Subcutaneous adipose tissue (tissue), 4 donors: Measurements from ENCODE around the gene RCL1. TPM values are rescaled to one million over a fixed set of nuclear protein-coding genes. Genes with fewer than 3 reads are reported as not detected.

Source experiments
- total RNA-seq, 4 donors: library from RNA; depleted of rRNA; stranded (reverse); fragments of >200 nt; gene quantifications; one replicate each; pipeline ENCODE4 v1.1.0, GENCODE V29; 2016
- TF ChIP-seq, protein P1 (sequence below): fragments of 450-650 bp; IDR thresholded peaks from one replicate; pipeline ENCODE4 v1.5.1; 2016; ENCODE audit warnings: low read depth, mild to moderate bottlenecking, control low read depth, antibody characterized with exemption, moderate library complexity

RCL1 gene
- total RNA-seq, 4 donors from 2014 or later = 64.4 to 166 (median 102) TPM

DNA sequence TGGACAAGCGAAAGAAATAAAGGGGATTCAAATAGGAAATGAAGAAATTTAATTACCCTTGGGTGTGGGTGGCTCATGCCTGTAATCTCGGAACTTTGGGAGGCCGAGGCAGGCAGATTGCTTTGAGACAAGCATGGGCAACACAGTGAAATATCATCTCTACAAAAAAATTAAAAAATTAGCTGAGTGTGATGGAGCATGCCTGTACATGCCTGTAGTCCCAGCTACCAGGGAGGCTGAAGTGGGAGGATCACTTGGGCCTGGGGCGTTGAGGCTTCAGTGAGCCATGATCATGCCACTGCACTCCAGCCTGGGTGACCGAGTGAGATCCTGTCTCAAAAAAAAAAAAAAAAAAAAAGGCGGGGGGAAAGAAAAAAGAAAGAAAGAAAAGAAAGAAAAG, 4.0 kb upstream of the RCL1 start:
- TF ChIP-seq, protein P1, sequence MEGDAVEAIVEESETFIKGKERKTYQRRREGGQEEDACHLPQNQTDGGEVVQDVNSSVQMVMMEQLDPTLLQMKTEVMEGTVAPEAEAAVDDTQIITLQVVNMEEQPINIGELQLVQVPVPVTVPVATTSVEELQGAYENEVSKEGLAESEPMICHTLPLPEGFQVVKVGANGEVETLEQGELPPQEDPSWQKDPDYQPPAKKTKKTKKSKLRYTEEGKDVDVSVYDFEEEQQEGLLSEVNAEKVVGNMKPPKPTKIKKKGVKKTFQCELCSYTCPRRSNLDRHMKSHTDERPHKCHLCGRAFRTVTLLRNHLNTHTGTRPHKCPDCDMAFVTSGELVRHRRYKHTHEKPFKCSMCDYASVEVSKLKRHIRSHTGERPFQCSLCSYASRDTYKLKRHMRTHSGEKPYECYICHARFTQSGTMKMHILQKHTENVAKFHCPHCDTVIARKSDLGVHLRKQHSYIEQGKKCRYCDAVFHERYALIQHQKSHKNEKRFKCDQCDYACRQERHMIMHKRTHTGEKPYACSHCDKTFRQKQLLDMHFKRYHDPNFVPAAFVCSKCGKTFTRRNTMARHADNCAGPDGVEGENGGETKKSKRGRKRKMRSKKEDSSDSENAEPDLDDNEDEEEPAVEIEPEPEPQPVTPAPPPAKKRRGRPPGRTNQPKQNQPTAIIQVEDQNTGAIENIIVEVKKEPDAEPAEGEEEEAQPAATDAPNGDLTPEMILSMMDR = no peak

DNA sequence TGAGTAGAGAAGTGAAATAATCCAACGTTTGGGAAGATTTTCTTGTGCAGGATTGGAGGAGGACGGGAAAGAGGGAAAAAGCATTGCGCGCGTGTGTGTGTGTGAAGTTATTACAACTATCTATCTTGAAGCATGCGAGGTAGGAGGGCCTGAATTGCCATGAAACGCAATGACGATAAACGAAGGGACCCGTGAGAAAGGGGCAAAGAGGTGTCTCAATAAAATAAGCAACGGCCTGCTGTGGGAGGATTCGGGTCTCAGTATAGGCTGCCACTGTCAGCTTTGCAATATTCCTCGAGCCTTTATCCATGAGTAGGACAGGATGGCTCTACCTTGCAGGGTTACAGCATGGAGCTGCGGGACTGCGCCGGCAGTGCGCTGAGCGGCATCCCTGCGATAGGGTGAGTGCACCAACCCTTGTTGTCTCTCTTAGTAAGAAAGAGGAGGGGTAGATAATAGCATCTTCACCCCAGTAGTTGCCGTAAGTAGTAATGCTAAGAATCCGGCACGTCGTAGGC, 631 bp upstream of the RCL1 start:
- TF ChIP-seq, protein P1 = no peak

- TF ChIP-seq, protein P1 = no peak
Measured at GRCh38 chr9:4793459-4794395, 983 bp downstream of the RCL1 start.

- TF ChIP-seq, protein P1 = no peak
Measured at GRCh38 chr9:4794691-4795090, 1.9 kb downstream of the RCL1 start.

DNA sequence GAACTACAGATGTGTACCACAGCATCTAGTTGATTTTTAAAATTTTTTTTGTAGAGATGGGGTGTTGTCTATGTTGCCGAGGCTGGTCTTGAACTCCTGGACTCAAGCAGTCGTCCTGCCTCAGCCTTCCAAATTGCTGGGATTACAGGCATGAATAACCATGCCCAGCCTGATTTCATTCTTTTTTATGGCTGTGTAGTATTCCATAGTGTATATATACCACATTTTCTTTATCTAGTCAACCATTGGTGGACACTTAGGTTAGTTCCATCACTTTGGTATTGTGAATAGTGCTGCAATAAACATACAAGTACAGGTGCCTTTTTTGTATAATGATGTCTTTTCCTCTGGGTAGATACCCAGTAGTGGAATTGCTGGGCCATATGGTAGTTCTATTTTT, 3.8 kb downstream of the RCL1 start:
- TF ChIP-seq, protein P1 = no peak

DNA sequence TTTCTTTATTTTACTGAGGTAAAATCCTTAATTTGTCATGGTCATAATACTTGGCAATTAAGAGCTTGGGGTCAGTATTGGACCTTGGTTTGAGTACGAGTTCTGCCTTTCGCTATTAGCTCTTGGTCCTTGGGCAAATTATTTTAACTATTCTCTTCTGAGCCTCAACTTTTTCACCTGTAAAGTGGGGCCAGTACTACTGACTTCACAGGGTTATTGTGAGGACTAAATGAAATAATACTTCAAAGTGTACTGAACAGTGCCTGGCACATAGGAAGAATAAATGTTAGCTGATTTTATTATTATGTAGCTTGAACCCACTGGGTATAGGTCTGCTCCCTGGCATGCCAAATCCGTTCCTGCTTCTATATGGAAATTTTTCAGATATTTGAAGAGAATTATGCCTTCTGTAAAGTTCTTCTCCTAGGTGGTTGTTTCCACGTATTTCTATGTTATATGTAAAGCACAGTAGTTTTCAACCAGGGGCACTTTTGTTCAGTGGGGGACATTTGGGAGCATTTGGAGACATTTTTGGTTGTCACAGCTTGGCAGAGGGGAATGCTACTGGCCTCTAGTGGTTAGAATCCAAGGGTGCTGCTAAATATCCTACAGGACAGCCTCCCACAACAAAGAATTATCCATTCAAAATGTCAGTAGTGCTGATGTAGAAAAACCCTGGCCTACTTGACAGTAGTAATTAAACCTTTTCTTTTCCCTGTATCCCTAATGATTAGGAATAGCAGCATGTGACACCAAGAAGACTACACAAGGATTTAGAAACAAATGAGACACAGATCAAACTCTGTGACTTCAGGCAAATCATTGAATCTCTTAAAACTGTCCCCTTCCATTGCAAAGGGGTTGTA, 4.5 kb downstream of the RCL1 start:
- TF ChIP-seq, protein P1 = no peak

- TF ChIP-seq, protein P1 = no peak
Measured at GRCh38 chr9:4797854-4798150, 5.1 kb downstream of the RCL1 start.
